Peyer's patch (tissue), 4 donors: Measurements from ENCODE around the gene COBL. TPM values are rescaled to one million over a fixed set of nuclear protein-coding genes. Genes with fewer than 3 reads are reported as not detected.

ENCODE experiments used
- DNase-seq, 3 donors: peaks; one replicate each; pipeline ENCODE4 v3.0.0-alpha.2; 2017 to 2019
- H3K27ac ChIP-seq, 4 donors: fragments of 200-600 bp; sonication (generic); one replicate each; pipeline ENCODE4 v1.5.1; 2016 to 2019
- H3K27me3 ChIP-seq, 2 donors: fragments of 200-600 bp; sonication (generic); one replicate each; pipeline ENCODE4 v1.5.1; 2019
- H3K36me3 ChIP-seq, 3 donors: fragments of 200-600 bp; sonication (generic); one replicate each; pipeline ENCODE4 v1.5.1; 2016 to 2019
- H3K4me1 ChIP-seq, 4 donors: fragments of 200-600 bp; sonication (generic); one replicate each; pipeline ENCODE4 v1.5.1; 2016 to 2019
- H3K4me3 ChIP-seq, 4 donors: fragments of 200-600 bp; sonication (generic); 1 replicate in 3 of 4; 2 replicates in 1 of 4; pipeline ENCODE4 v1.5.1; 2016 to 2019; ENCODE audit warnings: mild to moderate bottlenecking in 1 of 4
- H3K9me3 ChIP-seq, 4 donors: fragments of 200-600 bp; sonication (generic); one replicate each; pipeline ENCODE4 v1.5.1; 2016 to 2019; ENCODE audit warnings: mild to moderate bottlenecking in 1 of 4
- CTCF ChIP-seq, 6 experiments: fragments of 450-650 bp in 4 of 6; fragments of 200-600 bp in 2 of 6; sonication (generic) in 1 of 6; IDR thresholded peaks; one replicate each; pipeline ENCODE4 v1.5.1; 2017 to 2019; ENCODE audit warnings: antibody characterized with exemption in 6 of 6, mild to moderate bottlenecking in 3 of 6, moderate library complexity in 1 of 6
- POLR2A ChIP-seq, 2 donors: fragments of 450-650 bp; IDR thresholded peaks; one replicate each; pipeline ENCODE4 v1.5.1; 2017; ENCODE audit warnings: antibody characterized with exemption in 2 of 2, mild to moderate bottlenecking in 2 of 2, moderate library complexity in 2 of 2
- total RNA-seq, 4 donors: library from RNA; depleted of rRNA; stranded (reverse); fragments of >200 nt; gene quantifications; one replicate each; pipeline ENCODE4 v1.1.0, GENCODE V29; 2016

Gene COBL
- total RNA-seq, 4 donors from 2014 or later = 25.6 to 129 (median 116) TPM

GRCh38 chr7:51071427-51071826, 245.2 kb downstream of the COBL start:
- Histone ChIP-seq H3K9me3 (no peaks in the 10 kb centered on the region), H3K27me3 (no peaks in the 10 kb centered on the region), H3K36me3 (no peaks in the 10 kb centered on the region), H3K27ac (no peak overlapping the region), H3K4me3 (no peak overlapping the region), H3K4me1 (peaks cover 0 to 27% (median 3%) of the 10 kb centered on the region in 4 donors)
- no peak for DNase-seq
- TF ChIP-seq CTCF (IDR thresholded peaks at IDR 0.05) = no peak
- no peak for TF ChIP-seq POLR2A (IDR thresholded peaks at IDR 0.05)

- Histone ChIP-seq H3K4me1 (peaks cover 0 to 28% (median 3%) of the 10 kb centered on the region in 4 donors), H3K36me3 (no peaks in the 10 kb centered on the region), H3K4me3 (no peak overlapping the region), H3K27me3 (no peaks in the 10 kb centered on the region), H3K9me3 (no peaks in the 10 kb centered on the region), H3K27ac (no peak overlapping the region)
- DNase-seq = no peak
- TF ChIP-seq POLR2A (IDR thresholded peaks at IDR 0.05) (no peak), CTCF (IDR thresholded peaks at IDR 0.05) (no peak)
Measured at GRCh38 chr7:51070151-51070550, 246.5 kb downstream of the COBL start.

GRCh38 chr7:51069411-51070083, 247.1 kb downstream of the COBL start:
- H3K4me1 ChIP-seq = peaks cover 0 to 28% (median 3%) of the 10 kb centered on the region in 4 donors
- no peaks in the 10 kb centered on the region for H3K9me3 ChIP-seq
- H3K27ac ChIP-seq = no peak overlapping the region
- TF ChIP-seq CTCF (IDR thresholded peaks at IDR 0.05) = no peak
- no peak for TF ChIP-seq POLR2A (IDR thresholded peaks at IDR 0.05)
- H3K36me3 ChIP-seq = no peaks in the 10 kb centered on the region
- DNase-seq = no peak
- H3K27me3 ChIP-seq = no peaks in the 10 kb centered on the region
- H3K4me3 ChIP-seq = no peak overlapping the region

- DNase-seq = no peak
- TF ChIP-seq CTCF (IDR thresholded peaks at IDR 0.05) (no peak), POLR2A (IDR thresholded peaks at IDR 0.05) (no peak)
- Histone ChIP-seq H3K36me3 (no peaks in the 10 kb centered on the region), H3K27ac (no peak overlapping the region), H3K4me3 (no peak overlapping the region), H3K4me1 (peaks cover 0 to 28% (median 3%) of the 10 kb centered on the region in 4 donors), H3K27me3 (no peaks in the 10 kb centered on the region), H3K9me3 (no peaks in the 10 kb centered on the region)
Measured at GRCh38 chr7:51068401-51068800, 248.2 kb downstream of the COBL start.

- Histone ChIP-seq H3K27ac (no peak overlapping the region), H3K27me3 (no peaks in the 10 kb centered on the region), H3K4me1 (peaks cover 0 to 28% (median 3%) of the 10 kb centered on the region in 4 donors), H3K9me3 (no peaks in the 10 kb centered on the region), H3K4me3 (no peak overlapping the region), H3K36me3 (no peaks in the 10 kb centered on the region)
- TF ChIP-seq CTCF (IDR thresholded peaks at IDR 0.05) (peak in 4 of 6 experiments; percentile 45 to 66 (median 60)), POLR2A (IDR thresholded peaks at IDR 0.05) (no peak)
- peak in 2 of 3 donors; percentile 24 to 70 for DNase-seq
Measured at GRCh38 chr7:51067757-51068156, 248.9 kb downstream of the COBL start.
